Measurements from ENCODE around the gene CEBPG.

The CEBPG gene

DNA sequence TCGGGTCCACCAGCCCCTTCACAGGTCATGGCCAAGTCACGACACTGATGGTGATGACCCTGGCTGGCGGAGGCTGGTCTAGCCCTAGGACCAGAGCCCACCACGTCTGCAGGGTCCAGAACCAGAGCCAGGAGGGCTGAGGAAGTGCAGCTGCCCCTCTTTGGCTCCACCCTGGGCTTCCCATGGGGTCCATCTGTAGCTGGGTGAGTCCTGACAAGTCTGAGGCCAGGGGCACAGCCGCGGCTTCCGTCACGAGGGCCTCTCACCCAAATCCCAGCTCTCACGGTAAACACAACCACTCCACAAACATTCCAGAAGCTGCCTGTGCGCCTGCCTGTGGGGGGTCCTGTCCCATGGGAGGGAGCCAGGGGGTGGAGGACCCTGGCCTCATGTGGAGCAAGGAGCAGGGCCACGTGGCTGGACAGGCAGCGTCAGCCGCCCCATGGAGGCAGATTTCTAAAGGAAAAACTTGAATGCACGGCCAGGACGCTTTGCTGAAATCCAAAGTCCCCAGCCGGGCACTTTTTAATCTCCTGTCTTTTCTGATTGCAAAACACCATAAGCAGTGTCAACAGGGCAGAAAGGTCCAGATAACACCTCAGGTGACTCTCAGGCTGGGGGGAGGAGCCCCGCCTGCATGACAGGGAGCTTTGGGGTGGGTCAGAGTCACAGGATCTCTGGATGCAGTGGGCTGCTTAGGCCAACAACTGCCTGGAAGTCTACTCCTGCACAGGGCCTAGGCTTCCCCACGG, 29.9 kb downstream of the CEBPG start:
- H3K36me3 ChIP-seq (ENCODE audit: insufficient read depth), result no peaks in the 10 kb centered on the region
- H3K27me3 ChIP-seq (ENCODE audit: insufficient read depth, low read depth), result no peaks in the 10 kb centered on the region
- H3K9ac ChIP-seq, result no peak overlapping the region
- H3K79me2 ChIP-seq (ENCODE audit: insufficient read depth, low read depth), result no peaks in the 10 kb centered on the region
- no peak overlapping the region for H3K27ac ChIP-seq
- H3K4me2 ChIP-seq, result no peak overlapping the region
- no peak overlapping the region for H3K4me3 ChIP-seq (IDR thresholded peaks at IDR 0.05; ENCODE audit: insufficient read depth, low read depth, low read length)
- no peaks in the 10 kb centered on the region for H4K20me1 ChIP-seq (ENCODE audit: insufficient read depth)
- H3K4me1 ChIP-seq (ENCODE audit: low read depth, poor library complexity, severe bottlenecking), result no peaks in the 10 kb centered on the region
- TF ChIP-seq, protein P1, sequence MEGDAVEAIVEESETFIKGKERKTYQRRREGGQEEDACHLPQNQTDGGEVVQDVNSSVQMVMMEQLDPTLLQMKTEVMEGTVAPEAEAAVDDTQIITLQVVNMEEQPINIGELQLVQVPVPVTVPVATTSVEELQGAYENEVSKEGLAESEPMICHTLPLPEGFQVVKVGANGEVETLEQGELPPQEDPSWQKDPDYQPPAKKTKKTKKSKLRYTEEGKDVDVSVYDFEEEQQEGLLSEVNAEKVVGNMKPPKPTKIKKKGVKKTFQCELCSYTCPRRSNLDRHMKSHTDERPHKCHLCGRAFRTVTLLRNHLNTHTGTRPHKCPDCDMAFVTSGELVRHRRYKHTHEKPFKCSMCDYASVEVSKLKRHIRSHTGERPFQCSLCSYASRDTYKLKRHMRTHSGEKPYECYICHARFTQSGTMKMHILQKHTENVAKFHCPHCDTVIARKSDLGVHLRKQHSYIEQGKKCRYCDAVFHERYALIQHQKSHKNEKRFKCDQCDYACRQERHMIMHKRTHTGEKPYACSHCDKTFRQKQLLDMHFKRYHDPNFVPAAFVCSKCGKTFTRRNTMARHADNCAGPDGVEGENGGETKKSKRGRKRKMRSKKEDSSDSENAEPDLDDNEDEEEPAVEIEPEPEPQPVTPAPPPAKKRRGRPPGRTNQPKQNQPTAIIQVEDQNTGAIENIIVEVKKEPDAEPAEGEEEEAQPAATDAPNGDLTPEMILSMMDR (conservative IDR thresholded peaks at IDR 0.05; ENCODE audit: low read depth, low read length), result no peak
- no peak overlapping the region for H2AFZ ChIP-seq (ENCODE audit: low read depth)

DNA sequence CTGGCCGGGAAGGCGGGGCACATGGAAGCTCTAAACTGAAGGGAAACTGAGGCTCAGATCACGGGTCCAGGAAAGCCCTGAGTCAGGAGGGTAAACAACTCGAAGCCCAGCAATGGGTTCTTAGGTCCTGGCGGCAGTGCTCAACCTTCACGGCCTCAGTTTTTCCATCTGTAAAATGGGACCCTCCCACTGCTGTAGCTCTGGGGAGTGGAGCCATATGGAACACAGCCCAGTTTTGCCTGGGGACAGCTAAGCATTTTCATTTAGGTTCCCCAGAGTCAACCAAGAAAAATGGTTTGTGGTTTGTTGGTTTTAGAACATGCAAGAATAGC, 30.4 kb downstream of the CEBPG start:
- no peaks in the 10 kb centered on the region for H3K79me2 ChIP-seq (ENCODE audit: insufficient read depth, low read depth)
- no peaks in the 10 kb centered on the region for H3K27me3 ChIP-seq (ENCODE audit: insufficient read depth, low read depth)
- H3K27ac ChIP-seq, result no peak overlapping the region
- H2AFZ ChIP-seq (ENCODE audit: low read depth), result no peak overlapping the region
- no peak overlapping the region for H3K4me2 ChIP-seq
- H4K20me1 ChIP-seq (ENCODE audit: insufficient read depth), result no peaks in the 10 kb centered on the region
- H3K4me1 ChIP-seq (ENCODE audit: low read depth, poor library complexity, severe bottlenecking), result no peaks in the 10 kb centered on the region
- no peak overlapping the region for H3K9ac ChIP-seq
- TF ChIP-seq, protein P1 (conservative IDR thresholded peaks at IDR 0.05; ENCODE audit: low read depth, low read length), result no peak
- H3K36me3 ChIP-seq (ENCODE audit: insufficient read depth), result no peaks in the 10 kb centered on the region
- H3K4me3 ChIP-seq (IDR thresholded peaks at IDR 0.05; ENCODE audit: insufficient read depth, low read depth, low read length), result no peak overlapping the region

DNA sequence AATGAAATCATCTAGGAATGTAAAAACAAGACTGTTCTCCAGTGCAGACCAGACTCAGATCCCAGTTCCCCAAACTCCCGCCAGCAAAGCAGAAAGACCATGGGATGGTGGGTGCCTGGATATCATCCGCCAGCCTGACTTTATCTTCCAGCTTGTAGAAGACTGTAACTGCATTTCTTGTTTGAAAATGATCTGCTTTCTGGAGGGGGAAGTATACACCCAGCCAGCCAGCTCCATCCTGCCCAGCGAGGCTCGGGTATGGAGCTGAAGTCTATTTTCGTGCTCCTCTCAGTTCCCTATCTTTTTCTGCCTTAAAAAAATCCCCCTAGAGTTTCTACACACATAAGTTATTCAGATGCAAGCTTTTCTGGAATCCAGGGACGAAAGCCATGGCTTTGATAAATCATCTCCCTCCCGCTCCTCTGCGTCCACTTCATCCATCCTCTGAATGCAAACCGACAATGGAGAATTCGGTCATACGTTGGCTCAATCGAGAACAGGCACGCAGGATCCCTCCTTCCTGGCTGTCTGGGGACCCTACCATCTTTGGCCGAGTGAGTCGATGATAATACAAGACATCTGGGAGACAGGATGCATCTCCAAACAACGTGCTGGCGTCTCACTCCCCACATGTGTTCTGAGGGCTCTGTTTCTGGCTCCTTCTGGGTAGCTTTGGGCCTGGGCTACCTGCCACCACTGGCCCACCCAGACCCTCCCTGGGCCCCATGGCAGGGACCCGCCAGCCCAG, 31.2 kb downstream of the CEBPG start:
- Histone ChIP-seq H3K9ac (no peak overlapping the region), H3K4me3 (IDR thresholded peaks at IDR 0.05; ENCODE audit: insufficient read depth, low read depth, low read length) (no peak overlapping the region), H3K4me2 (no peak overlapping the region), H3K79me2 (ENCODE audit: insufficient read depth, low read depth) (no peaks in the 10 kb centered on the region), H3K27me3 (ENCODE audit: insufficient read depth, low read depth) (no peaks in the 10 kb centered on the region), H4K20me1 (ENCODE audit: insufficient read depth) (no peaks in the 10 kb centered on the region), H3K27ac (no peak overlapping the region), H3K36me3 (ENCODE audit: insufficient read depth) (no peaks in the 10 kb centered on the region), H2AFZ (ENCODE audit: low read depth) (no peak overlapping the region), H3K4me1 (ENCODE audit: low read depth, poor library complexity, severe bottlenecking) (no peaks in the 10 kb centered on the region)
- TF ChIP-seq, protein P1 (conservative IDR thresholded peaks at IDR 0.05; ENCODE audit: low read depth, low read length), result no peak

DNA sequence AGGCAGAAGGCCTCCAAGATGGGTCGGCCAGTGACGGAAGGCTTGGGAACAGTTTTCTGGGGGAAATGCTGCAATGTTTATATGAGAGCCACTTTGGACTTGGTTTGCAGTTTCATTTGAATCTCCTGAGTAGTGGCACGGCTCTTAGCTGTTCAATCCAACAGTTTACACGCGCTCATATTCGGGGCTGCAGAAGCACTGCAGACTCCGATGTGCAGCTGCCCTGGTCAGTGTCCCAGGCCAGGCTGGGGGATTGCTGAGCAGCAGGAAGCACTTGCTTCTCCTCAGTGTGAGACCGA, 31.7 kb downstream of the CEBPG start:
- Histone ChIP-seq H3K27ac (no peak overlapping the region), H3K27me3 (ENCODE audit: insufficient read depth, low read depth) (no peaks in the 10 kb centered on the region), H4K20me1 (ENCODE audit: insufficient read depth) (no peaks in the 10 kb centered on the region), H3K9ac (no peak overlapping the region), H3K4me2 (no peak overlapping the region), H2AFZ (ENCODE audit: low read depth) (no peak overlapping the region), H3K4me1 (ENCODE audit: low read depth, poor library complexity, severe bottlenecking) (no peaks in the 10 kb centered on the region), H3K4me3 (IDR thresholded peaks at IDR 0.05; ENCODE audit: insufficient read depth, low read depth, low read length) (no peak overlapping the region), H3K79me2 (ENCODE audit: insufficient read depth, low read depth) (no peaks in the 10 kb centered on the region), H3K36me3 (ENCODE audit: insufficient read depth) (no peaks in the 10 kb centered on the region)
- TF ChIP-seq, protein P1 (conservative IDR thresholded peaks at IDR 0.05; ENCODE audit: low read depth, low read length), result no peak
